NCI-H748 (cell line): ENCODE results near the gene NUAK1.
A peak's percentile ranks its signal among the peaks of the same experiment; 100 is the strongest.

Experiments
- DNase-seq: peaks from one replicate; lab custom pipeline; 2025; ENCODE audit not compliant: unreplicated experiment; lab: John Stamatoyannopoulos, UW

Gene NUAK1

DNA sequence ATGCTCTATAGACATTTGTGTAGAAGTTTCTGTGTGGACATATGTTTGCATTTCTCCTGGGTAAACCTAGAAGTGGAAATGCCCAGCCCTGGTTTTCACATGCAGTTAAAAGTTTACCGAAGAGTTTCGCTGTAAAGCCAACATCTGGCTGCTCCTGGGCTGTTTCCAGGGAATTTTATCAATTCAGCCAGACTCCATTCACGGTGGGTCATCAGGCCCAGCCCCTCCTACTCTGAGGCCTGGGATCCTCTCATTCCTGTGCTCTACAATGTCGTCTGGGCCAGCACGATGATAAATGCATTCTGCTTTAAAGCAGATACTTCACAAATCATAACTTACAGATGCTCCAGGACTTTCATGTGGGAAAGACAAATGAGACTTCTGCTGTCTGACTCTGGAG lies 7.1 kb downstream of the NUAK1 start:
- no peak for DNase-seq

DNA sequence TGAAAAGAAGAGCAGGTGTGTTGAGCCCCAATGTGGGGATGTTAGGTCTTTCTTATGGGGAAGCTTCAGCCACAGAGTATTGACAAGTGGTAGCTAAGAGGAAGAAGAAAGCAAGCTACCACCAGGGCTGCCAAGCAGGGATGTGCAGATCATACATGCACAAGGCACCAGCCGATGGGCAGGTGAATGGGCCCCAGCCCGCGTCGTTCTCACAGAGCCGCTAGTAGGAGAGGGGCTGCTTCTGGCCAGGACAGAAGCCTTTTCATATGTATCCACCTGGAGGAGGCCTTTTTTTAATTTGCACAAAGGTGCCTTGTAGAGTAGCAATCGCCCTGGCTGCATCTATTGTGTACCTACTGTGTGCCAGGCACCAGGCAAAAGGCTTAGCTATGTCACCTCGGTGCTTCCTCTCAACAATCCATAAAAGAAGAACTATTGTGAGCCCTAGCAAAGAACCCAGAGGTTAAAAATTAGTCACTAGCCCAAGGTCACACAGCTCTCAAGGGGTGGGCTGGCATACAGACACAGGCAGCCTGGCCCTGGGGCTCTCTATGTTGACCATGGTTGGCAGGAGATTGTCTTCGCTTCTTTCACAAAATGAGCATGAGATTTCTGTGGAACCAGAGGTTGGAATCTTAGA lies 8.2 kb downstream of the NUAK1 start:
- no peak for DNase-seq

DNA sequence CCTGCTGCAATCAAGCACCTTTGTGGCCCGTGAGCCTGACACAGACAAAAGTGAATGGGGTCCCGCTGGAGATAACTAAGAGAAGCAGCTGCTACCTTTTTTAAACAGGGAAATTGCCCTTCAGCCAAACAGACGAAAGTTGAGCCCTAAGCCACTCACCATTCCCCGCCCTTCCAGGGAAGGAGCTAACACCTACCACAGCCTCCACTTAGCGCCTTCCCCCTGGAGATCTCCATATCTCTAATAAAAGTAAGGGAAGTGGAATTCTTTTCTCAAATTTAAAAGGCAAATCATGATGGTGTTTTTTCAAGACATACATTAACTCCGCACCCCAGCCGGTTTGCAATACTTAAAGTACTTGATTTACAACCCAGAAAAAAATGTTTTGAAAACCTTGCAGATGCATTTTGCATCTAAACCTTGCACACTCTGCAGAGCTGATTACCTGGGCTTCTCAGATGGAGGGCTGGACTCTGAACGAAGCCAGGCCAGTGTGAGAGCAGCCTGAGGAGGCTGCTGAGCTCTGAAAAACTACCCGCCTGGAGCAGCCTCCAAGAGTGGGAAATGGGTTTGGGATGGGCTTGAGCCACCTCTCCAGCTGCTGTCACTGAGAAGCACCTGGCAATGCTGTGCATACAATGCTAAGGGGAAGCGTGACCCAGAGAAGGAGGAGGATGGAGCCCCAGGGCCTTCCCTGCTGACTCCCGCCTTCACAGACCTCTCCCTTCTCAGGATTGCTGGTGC lies 10.0 kb downstream of the NUAK1 start:
- peak; percentile 42 for DNase-seq

- no peak for DNase-seq
Observed at GRCh38 chr12:106127338-106128126, 11.2 kb downstream of the NUAK1 start.

- DNase-seq = no peak
Observed at GRCh38 chr12:106126441-106127337, 12.1 kb downstream of the NUAK1 start.

DNA sequence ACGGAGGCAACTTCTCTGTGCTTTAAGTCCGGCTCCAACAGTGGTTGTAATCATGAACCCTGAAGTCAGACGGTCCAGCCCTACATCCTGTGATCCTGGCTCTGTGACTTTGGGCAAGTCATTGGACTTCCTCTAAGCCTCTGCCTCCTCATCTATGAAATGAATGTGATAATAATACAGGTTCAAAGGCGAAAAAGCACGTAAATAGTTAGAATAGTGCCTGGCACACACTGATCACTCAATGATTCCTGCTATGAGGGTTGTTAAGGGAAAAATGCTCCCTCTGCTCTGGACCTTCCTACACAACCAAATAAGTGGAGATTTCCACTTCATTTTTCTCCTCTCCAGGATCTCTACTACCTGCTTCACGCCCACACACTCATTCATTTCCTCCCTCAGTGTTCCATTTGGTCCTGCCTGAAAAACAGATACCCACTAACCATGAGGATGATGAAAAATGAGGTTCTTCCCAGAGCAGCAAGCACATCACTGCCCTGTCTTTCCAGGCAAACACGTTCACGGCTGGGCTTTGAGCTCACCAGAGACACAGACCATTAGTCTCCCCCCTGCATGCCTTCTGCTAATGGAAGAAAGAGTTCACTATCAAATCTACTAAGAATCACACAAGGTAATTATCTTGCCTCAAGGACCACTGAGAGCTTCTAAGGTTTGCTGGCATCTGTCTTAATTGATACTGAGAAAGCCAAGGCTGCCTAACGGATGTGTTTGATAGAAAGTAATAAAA lies 13.2 kb downstream of the NUAK1 start:
- DNase-seq = no peak

GRCh38 chr12:106123551-106124081 lies 15.1 kb downstream of the NUAK1 start:
- no peak for DNase-seq

- DNase-seq = no peak
Observed at GRCh38 chr12:106123110-106123509, 15.6 kb downstream of the NUAK1 start.

DNA sequence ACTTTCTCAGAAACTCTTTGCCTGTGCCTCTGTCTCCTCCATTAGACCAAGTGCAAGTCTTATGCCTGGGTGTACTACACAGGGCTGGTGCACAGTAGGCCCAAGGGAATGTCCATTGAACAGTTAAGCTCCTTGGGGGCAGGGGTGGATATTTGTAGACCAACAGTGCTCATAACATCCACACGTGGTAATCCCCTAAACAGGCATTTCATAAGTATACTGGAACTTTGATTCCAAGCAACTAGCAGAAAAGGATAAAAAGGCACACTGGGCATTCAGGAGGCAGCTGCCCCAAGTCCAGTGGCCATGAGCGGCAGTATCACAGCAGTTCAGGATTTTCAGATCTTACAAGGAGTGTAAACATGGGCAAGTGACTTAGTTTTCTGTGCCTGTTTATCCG lies 16.8 kb downstream of the NUAK1 start:
- DNase-seq = no peak

- DNase-seq = no peak
Observed at GRCh38 chr12:106120519-106121105, 18.1 kb downstream of the NUAK1 start.

GRCh38 chr12:106119301-106119700 lies 19.5 kb downstream of the NUAK1 start:
- DNase-seq = no peak

DNA sequence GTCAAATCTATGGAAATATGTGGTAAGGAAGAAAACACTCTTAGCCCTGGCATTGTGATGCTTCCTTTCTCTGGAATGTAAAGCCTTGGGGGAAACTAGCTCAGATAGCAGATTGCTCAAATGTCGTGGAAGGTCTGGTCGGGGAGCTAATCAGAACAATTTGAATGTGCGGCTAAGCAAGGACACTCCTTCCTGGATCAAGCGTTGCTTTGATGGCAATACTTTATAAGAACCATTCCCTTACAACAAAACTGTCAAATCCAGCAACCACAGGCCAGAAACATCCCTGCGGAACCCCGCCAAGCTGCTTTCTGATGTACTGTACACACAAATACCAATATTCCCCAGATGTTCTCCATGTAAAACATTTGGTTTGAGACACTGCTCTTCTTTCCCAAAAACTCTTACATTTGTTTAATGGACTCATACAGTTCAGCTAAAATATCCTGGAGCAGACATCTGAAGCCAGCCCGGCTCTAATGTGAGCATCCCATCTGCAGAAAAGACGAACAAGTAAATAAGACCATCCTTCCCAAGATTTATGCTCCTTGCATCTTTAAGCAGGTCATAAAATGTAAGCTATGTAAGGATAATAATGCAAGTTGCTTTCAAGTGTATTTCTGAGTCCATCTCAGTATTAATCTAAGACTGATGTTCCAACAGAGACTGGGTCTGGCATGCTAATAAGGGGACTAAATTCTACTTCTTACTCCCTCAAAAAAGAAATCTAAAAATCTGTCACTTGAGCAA lies 20.2 kb downstream of the NUAK1 start:
- no peak for DNase-seq

- no peak for DNase-seq
Observed at GRCh38 chr12:106115440-106115839, 23.3 kb downstream of the NUAK1 start.

GRCh38 chr12:106114447-106115068 lies 24.2 kb downstream of the NUAK1 start:
- no peak for DNase-seq

- DNase-seq = no peak
Observed at GRCh38 chr12:106113824-106114446, 24.8 kb downstream of the NUAK1 start.

DNA sequence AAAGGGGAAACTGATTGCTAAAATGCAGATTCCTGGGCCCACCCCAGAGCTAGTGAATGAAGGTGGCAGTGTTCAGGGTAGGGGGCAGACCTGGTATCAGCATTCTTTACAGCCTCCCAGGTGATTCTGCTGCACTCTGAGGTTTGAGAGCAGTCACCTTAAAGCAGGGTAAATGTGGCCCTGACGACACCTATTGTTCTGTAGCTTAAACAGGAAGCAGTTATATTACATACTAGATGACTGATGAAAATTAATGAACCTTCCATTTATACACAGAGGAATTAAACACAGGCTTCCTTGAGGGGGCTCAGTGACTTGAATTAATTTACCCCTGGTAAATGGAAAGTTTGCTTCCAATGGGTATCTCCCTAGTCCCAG lies 25.3 kb downstream of the NUAK1 start:
- no peak for DNase-seq

GRCh38 chr12:106113042-106113441 lies 25.7 kb downstream of the NUAK1 start:
- no peak for DNase-seq
